Gastrocnemius medialis (tissue), 4 donors: Measurements from ENCODE around the gene UTP11.
"Not testable (repeated sequence)": the region's sequence is repeated elsewhere in the genome, so short reads cannot be mapped to it uniquely, and the experiment has no call there.

Experiments used
- POLR2A ChIP-seq, 2 donors: fragments of 450-650 bp; IDR thresholded peaks; one replicate each; pipeline ENCODE4 v1.6.1; 2017; ENCODE audit warnings: antibody characterized with exemption in 2 of 2, mild to moderate bottlenecking in 2 of 2, moderate library complexity in 2 of 2
- TF ChIP-seq, protein P1 (sequence below), 5 experiments: fragments of 450-650 bp in 3 of 5; fragments of 200-600 bp in 2 of 5; sonication (generic) in 2 of 5; IDR thresholded peaks in 4 of 5; conservative IDR thresholded peaks in 1 of 5; 1 replicate in 4 of 5; 2 replicates in 1 of 5; pipeline ENCODE4 v1.5.1; 2016 to 2019; ENCODE audit warnings: antibody characterized with exemption in 5 of 5, mild to moderate bottlenecking in 3 of 5, moderate library complexity in 3 of 5

DNA sequence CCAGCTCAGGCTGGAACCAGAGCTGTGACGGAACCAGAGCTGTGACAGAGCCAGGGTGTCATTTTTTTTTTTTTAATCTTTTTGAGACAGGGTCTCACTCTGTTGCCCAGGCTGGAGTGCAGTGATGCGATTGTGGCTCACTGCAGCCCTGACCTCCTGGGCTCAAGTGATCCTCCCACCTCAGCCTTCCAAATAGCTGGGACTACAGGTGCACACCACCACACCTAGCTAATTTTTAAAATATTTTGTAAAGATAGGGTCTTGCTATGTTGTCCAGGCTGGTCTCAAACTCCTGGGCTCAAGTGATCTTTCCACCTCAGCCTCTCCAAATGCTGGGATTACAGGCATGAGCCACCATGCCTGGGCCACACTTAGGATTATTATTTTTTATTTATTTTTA, 20.5 kb downstream of the UTP11 start:
- TF ChIP-seq, protein P1, sequence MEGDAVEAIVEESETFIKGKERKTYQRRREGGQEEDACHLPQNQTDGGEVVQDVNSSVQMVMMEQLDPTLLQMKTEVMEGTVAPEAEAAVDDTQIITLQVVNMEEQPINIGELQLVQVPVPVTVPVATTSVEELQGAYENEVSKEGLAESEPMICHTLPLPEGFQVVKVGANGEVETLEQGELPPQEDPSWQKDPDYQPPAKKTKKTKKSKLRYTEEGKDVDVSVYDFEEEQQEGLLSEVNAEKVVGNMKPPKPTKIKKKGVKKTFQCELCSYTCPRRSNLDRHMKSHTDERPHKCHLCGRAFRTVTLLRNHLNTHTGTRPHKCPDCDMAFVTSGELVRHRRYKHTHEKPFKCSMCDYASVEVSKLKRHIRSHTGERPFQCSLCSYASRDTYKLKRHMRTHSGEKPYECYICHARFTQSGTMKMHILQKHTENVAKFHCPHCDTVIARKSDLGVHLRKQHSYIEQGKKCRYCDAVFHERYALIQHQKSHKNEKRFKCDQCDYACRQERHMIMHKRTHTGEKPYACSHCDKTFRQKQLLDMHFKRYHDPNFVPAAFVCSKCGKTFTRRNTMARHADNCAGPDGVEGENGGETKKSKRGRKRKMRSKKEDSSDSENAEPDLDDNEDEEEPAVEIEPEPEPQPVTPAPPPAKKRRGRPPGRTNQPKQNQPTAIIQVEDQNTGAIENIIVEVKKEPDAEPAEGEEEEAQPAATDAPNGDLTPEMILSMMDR (IDR thresholded peaks at IDR 0.05 in 4 of 5, conservative IDR thresholded peaks at IDR 0.05 in 1 of 5), result not testable (repeated sequence)
- not testable (repeated sequence) for TF ChIP-seq POLR2A (IDR thresholded peaks at IDR 0.05)
